ENCODE measurements around the gene RNF157. TPM values are rescaled to one million over a fixed set of nuclear protein-coding genes. Genes with fewer than 3 reads are reported as not detected.

The RNF157 gene
- total and polyA plus RNA-seq, 9 of the 15 experiments (the other 6 are each of a cell fraction or from before 2014, with no cell fraction given) = 8.1 to 31.7 (median 20.8) TPM

DNA sequence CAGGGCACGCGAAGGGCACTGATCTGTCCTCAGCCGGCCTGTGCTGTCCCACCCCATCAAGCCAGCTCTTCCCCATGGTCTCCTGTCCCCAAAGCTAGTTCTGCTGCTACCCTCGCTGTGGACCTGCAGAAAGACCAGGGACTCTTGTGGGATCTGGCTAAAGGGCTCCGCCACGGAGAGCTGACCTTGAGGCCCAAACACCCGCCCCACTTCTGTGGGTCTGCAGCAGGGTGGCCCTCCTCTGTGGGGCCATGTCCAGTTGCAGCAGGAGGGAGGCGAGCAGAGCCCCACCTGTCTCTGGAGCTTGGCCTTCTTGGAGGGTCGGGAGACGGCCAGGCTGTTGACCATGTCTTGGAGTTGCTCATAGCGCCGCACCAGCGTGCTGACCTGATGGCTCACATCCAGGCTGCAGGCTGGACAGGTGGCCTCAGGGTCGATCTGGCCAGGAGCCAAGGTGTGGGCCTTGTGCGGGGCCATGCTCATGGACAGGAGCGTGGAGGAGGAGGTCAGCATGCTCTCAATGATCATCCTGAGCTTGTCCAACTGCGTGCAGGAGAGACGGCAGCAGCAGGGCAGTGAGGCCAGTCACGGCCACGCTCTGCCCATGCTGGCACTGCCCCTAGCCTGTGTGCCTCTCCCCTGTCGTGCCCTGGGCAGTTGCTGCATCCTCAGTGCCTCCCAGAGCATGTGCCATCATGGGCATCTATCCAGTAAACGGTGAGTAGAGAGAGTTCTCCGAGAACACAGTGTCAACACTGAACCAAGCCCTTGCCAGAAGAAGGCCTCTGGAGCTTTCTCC, 41.5 kb upstream of the RNF157 start:
- FAIRE-seq (no peak), ATAC-seq (no peak), DNase-seq (ENCODE audit: extremely low read depth in 1 of 4, low spot score in 3 of 4) (no peak)
- Histone ChIP-seq H3K4me2 (ENCODE audit: insufficient read depth, low read length) (no peak overlapping the region), H3K9ac (ENCODE audit: insufficient read depth in 1 of 2, low read depth in 2 of 2, low read length in 2 of 2) (peak overlapping the region in 1 of 2 experiments; percentile 63; a peak in 1 of 4 replicates), H3K9me3 (replicated peaks; ENCODE audit: control insufficient read depth, insufficient read depth, low read depth, low read length) (no peaks in the 10 kb centered on the region), H3K36me3 (ENCODE audit: control insufficient read depth, insufficient read depth, low read length) (no peaks in the 10 kb centered on the region), H3K79me2 (ENCODE audit: control insufficient read depth, insufficient read depth, low read length) (no peaks in the 10 kb centered on the region), H3K9me1 (ENCODE audit: control insufficient read depth, insufficient read depth, low read length) (no peaks in the 10 kb centered on the region), H3K4me3 (no peak overlapping the region), H3K27me3 (ENCODE audit: control insufficient read depth in 2 of 2, insufficient read depth in 2 of 2, low read length in 2 of 2) (no peaks in the 10 kb centered on the region), H4K20me1 (replicated peaks; ENCODE audit: control insufficient read depth, insufficient read depth, low read length) (no peaks in the 10 kb centered on the region), H2AFZ (ENCODE audit: low read depth, low read length) (no peak overlapping the region), H3K4me1 (replicated peaks in 1 of 2; ENCODE audit: control insufficient read depth in 2 of 2, insufficient read depth in 2 of 2, low read length in 2 of 2) (peaks cover 2 to 52% of the 10 kb centered on the region in 2 experiments; a peak in 3 of 5 replicates), H3K27ac (ENCODE audit: extremely low read depth, low read depth, low read length) (no peak overlapping the region)
- 57% methylated on average over 23 of the region's 23 CpGs for WGBS (ENCODE audit: insufficient coverage, low coverage, missing lambda C conversion rate)
- no TSS peak for BruUV-seq (replicated peaks)
- peak; percentile 71 for TF ChIP-seq NFIC (IDR thresholded peaks at IDR 0.05)
- TF ChIP-seq, protein P1, sequence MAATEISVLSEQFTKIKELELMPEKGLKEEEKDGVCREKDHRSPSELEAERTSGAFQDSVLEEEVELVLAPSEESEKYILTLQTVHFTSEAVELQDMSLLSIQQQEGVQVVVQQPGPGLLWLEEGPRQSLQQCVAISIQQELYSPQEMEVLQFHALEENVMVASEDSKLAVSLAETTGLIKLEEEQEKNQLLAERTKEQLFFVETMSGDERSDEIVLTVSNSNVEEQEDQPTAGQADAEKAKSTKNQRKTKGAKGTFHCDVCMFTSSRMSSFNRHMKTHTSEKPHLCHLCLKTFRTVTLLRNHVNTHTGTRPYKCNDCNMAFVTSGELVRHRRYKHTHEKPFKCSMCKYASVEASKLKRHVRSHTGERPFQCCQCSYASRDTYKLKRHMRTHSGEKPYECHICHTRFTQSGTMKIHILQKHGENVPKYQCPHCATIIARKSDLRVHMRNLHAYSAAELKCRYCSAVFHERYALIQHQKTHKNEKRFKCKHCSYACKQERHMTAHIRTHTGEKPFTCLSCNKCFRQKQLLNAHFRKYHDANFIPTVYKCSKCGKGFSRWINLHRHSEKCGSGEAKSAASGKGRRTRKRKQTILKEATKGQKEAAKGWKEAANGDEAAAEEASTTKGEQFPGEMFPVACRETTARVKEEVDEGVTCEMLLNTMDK (IDR thresholded peaks at IDR 0.05; ENCODE audit: borderline replicate concordance, insufficient read depth, low read depth, low read length, poor library complexity, severe bottlenecking) = no peak
- TF ChIP-seq MEIS2 (IDR thresholded peaks at IDR 0.05; ENCODE audit: partially characterized antibody) = no peak
- peak; percentile 41 for TF ChIP-seq POLR2G (IDR thresholded peaks at IDR 0.05; ENCODE audit: low read depth, low read length)
- no peak for TF ChIP-seq CCNT2 (IDR thresholded peaks at IDR 0.05; ENCODE audit: borderline replicate concordance, extremely low read depth, insufficient read length, low read depth, low read length)
- no peak for TF ChIP-seq ZNF644 (tag; IDR thresholded peaks at IDR 0.05; ENCODE audit: low read depth)
- ChIA-PET POLR2A (interaction anchor here (0.5 to 7.3 kb wide), 5 partner anchors 10 to 412 kb away, joined by 3 to 91 read pairs (median 3); no protein-coding TSS in a partner anchor), CTCF (ENCODE audit: low intra/inter-chr PET ratio) (interaction anchor here (4.5 kb wide), 1 partner anchor 159 kb away, joined by 89 read pairs; no protein-coding TSS in a partner anchor)
- in situ Hi-C loops (cut with MboI) = no loop called here
- intact Hi-C loops (cut with micrococcal nuclease) = no loop called here
